HG03342 (cell line): ENCODE data around the gene PDCD7.
"Not testable (repeated sequence)": the region's sequence is repeated elsewhere in the genome, so short reads cannot be mapped to it uniquely, and the experiment has no call there.

Source experiments
- ATAC-seq: cut with Tn5 transposase; IDR thresholded peaks from one replicate; pipeline ENCODE4 v1.9.1; 2021; ENCODE audit warnings: mild to moderate bottlenecking, moderate library complexity; ENCODE audit not compliant: unreplicated experiment

Gene PDCD7

GRCh38 chr15:65133548-65134200 is at the start of gene PDCD7:
PDCD7 (minus strand) TSS chr15:65133808; CDS start chr15:65133781, 27 bp downstream.
- ATAC-seq: peak; percentile 83

GRCh38 chr15:65182538-65182937 is 48.9 kb upstream of the PDCD7 start:
- ATAC-seq: no peak

- ATAC-seq: not testable (repeated sequence)
Measured at GRCh38 chr15:65181582-65182353, 48.2 kb upstream of the PDCD7 start.

GRCh38 chr15:65180167-65180566 is 46.6 kb upstream of the PDCD7 start:
- no peak for ATAC-seq

GRCh38 chr15:65177901-65178300 is 44.3 kb upstream of the PDCD7 start:
- no peak for ATAC-seq

- no peak for ATAC-seq
Measured at GRCh38 chr15:65176056-65176455, 42.4 kb upstream of the PDCD7 start.

GRCh38 chr15:65175511-65175910 is 41.9 kb upstream of the PDCD7 start:
- ATAC-seq: no peak

- no peak for ATAC-seq
Measured at GRCh38 chr15:65174509-65174908, 40.9 kb upstream of the PDCD7 start.

GRCh38 chr15:65172531-65172930 is 38.9 kb upstream of the PDCD7 start:
- ATAC-seq: no peak

GRCh38 chr15:65171428-65171827 is 37.8 kb upstream of the PDCD7 start:
- ATAC-seq: no peak

- no peak for ATAC-seq
Measured at GRCh38 chr15:65165875-65166274, 32.3 kb upstream of the PDCD7 start.

GRCh38 chr15:65164139-65164538 is 30.5 kb upstream of the PDCD7 start:
- ATAC-seq: no peak

- ATAC-seq: no peak
Measured at GRCh38 chr15:65163041-65163440, 29.4 kb upstream of the PDCD7 start.

- no peak for ATAC-seq
Measured at GRCh38 chr15:65156692-65157091, 23.1 kb upstream of the PDCD7 start.

GRCh38 chr15:65154720-65155119 is 21.1 kb upstream of the PDCD7 start:
- ATAC-seq: no peak

- ATAC-seq: no peak
Measured at GRCh38 chr15:65147902-65148301, 14.3 kb upstream of the PDCD7 start.

GRCh38 chr15:65146438-65146837 is 12.8 kb upstream of the PDCD7 start:
- no peak for ATAC-seq

GRCh38 chr15:65138631-65139030 is 5.0 kb upstream of the PDCD7 start:
- not testable (repeated sequence) for ATAC-seq

- ATAC-seq: not testable (repeated sequence)
Measured at GRCh38 chr15:65137893-65138292, 4.3 kb upstream of the PDCD7 start.

- not testable (repeated sequence) for ATAC-seq
Measured at GRCh38 chr15:65137089-65137488, 3.5 kb upstream of the PDCD7 start.

GRCh38 chr15:65134538-65134937 is 930 bp upstream of the PDCD7 start:
- no peak for ATAC-seq

GRCh38 chr15:65132878-65133547 is 595 bp downstream of the PDCD7 start:
- peak; percentile 30 for ATAC-seq
